ENCODE measurements around the gene PSME3IP1. TPM values are rescaled to one million over a fixed set of nuclear protein-coding genes. Genes with fewer than 3 reads are reported as not detected.

The PSME3IP1 gene
- total and polyA plus RNA-seq, 9 of the 15 experiments (the other 6 are each of a cell fraction or from before 2014, with no cell fraction given): 63.8 to 187 (median 142) TPM

GRCh38 chr16:57104706-57105105 is 81.1 kb downstream of the PSME3IP1 start:
- ATAC-seq (no peak), FAIRE-seq (no peak), DNase-seq (ENCODE audit: extremely low read depth in 1 of 4, low spot score in 3 of 4) (no peak)
- peaks cover 4% of the 10 kb centered on the region; the same call in 1 of the 2 replicates for H4K20me1 ChIP-seq (replicated peaks; ENCODE audit: control insufficient read depth, insufficient read depth, low read length)
- H3K4me2 ChIP-seq (ENCODE audit: insufficient read depth, low read length): no peak overlapping the region
- intact Hi-C loops (cut with micrococcal nuclease) (no loop called here), in situ Hi-C loops (cut with MboI) (no loop called here)
- 25% methylated on average over 3 of the region's 3 CpGs for WGBS (ENCODE audit: insufficient coverage, low coverage, missing lambda C conversion rate)
- peaks cover 10 to 14% of the 10 kb centered on the region in 2 experiments; a peak in 4 of 5 replicates for H3K4me1 ChIP-seq (replicated peaks in 1 of 2; ENCODE audit: control insufficient read depth in 2 of 2, insufficient read depth in 2 of 2, low read length in 2 of 2)
- TF ChIP-seq ETV1 (tag; conservative IDR thresholded peaks at IDR 0.05; ENCODE audit: low read depth) (peak; percentile 39), E2F4 (CRISPR knock-in tag; IDR thresholded peaks at IDR 0.05; ENCODE audit: low read depth) (no peak)
- ChIA-PET CTCF (ENCODE audit: low intra/inter-chr PET ratio) (no interaction called here), POLR2A (interaction anchor here (0.6 to 1.4 kb wide), 3 partner anchors 12 to 43 kb away, joined by 3 to 6 read pairs (median 4); partner anchors contain the start of gene CPNE2)
- H3K9me1 ChIP-seq (ENCODE audit: control insufficient read depth, insufficient read depth, low read length): no peaks in the 10 kb centered on the region
- no peak overlapping the region for H3K27ac ChIP-seq (ENCODE audit: extremely low read depth, low read depth, low read length)
- no peak overlapping the region for H3K9ac ChIP-seq (ENCODE audit: insufficient read depth in 1 of 2, low read depth in 2 of 2, low read length in 2 of 2)
- no peaks in the 10 kb centered on the region for H3K9me3 ChIP-seq (replicated peaks; ENCODE audit: control insufficient read depth, insufficient read depth, low read depth, low read length)
- BruUV-seq (replicated peaks): no TSS peak
- no peaks in the 10 kb centered on the region for H3K36me3 ChIP-seq (ENCODE audit: control insufficient read depth, insufficient read depth, low read length)
- H2AFZ ChIP-seq (ENCODE audit: low read depth, low read length): no peak overlapping the region
- no peaks in the 10 kb centered on the region for H3K79me2 ChIP-seq (ENCODE audit: control insufficient read depth, insufficient read depth, low read length)
- no peaks in the 10 kb centered on the region for H3K27me3 ChIP-seq (ENCODE audit: control insufficient read depth in 2 of 2, insufficient read depth in 2 of 2, low read length in 2 of 2)
- no peak overlapping the region for H3K4me3 ChIP-seq

Data from K562 (cell line).